GM13976 (cell line): Measurements from ENCODE around the gene U2AF2.
A peak's percentile ranks its signal among the peaks of the same experiment; 100 is the strongest.

Experiments
- DNase-seq: peaks from one replicate; pipeline ENCODE4 v3.0.0; 2012; ENCODE audit warnings: low spot score
- in situ Hi-C: fragments of 300-500 bp; cut with MboI; formaldehyde crosslinking; loops from one replicate; pipeline ENCODE4 v1.12.0; 2022; ENCODE audit warnings: low sequenced_read_pairs, mixed read lengths, inconsistent platforms; ENCODE audit not compliant: unreplicated experiment
- TF ChIP-seq, protein P1 (sequence below): IDR thresholded peaks from 2 replicates; pipeline ENCODE4 v1.5.1; 2012; ENCODE audit warnings: borderline replicate concordance, mild to moderate bottlenecking; ENCODE audit not compliant: insufficient read depth; ENCODE audit errors: extremely low read depth, missing control alignments, control extremely low read depth

Gene U2AF2

GRCh38 chr19:55621673-55622231, 33.1 kb upstream of the U2AF2 start:
- TF ChIP-seq, protein P1, sequence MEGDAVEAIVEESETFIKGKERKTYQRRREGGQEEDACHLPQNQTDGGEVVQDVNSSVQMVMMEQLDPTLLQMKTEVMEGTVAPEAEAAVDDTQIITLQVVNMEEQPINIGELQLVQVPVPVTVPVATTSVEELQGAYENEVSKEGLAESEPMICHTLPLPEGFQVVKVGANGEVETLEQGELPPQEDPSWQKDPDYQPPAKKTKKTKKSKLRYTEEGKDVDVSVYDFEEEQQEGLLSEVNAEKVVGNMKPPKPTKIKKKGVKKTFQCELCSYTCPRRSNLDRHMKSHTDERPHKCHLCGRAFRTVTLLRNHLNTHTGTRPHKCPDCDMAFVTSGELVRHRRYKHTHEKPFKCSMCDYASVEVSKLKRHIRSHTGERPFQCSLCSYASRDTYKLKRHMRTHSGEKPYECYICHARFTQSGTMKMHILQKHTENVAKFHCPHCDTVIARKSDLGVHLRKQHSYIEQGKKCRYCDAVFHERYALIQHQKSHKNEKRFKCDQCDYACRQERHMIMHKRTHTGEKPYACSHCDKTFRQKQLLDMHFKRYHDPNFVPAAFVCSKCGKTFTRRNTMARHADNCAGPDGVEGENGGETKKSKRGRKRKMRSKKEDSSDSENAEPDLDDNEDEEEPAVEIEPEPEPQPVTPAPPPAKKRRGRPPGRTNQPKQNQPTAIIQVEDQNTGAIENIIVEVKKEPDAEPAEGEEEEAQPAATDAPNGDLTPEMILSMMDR: no peak
- no peak for DNase-seq
- in situ Hi-C loops: no loop called here

DNA sequence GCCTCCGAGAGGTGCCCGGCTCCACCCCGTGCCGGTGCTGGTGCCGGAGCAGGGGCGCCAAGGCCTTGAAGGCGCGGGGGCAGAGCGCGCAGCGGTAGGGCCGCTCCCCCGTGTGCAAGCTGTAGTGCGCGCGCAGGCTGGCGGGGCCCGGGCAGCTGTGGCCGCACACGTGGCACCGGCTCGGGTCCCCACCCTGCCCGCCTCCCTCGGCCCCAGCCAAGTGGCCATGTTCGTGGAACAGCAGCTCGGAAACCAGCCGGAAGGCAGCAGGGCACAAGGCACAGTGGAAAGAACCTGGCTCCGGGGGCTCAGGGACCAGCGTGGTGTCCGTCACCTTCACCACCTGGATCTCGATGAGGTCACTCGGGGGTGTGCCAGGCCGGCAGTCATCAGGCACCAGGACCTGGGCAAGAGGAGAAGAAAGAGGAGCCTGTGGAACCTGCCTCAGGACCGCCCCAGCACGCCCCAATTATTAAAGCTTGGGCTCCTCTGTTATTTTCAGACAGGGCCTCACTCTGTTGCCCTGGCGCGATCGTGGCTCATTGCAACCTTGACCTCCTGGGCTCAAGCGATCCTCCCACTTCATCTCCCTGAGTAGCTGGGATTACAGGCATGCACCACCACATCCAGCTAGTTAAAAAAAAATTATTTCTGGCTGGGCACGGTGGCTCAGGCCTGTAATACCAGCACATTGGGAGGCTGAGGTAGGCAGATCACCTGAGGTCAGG, 32.4 kb upstream of the U2AF2 start:
- DNase-seq: no peak
- TF ChIP-seq, protein P1: no peak
- in situ Hi-C loops: no loop called here

DNA sequence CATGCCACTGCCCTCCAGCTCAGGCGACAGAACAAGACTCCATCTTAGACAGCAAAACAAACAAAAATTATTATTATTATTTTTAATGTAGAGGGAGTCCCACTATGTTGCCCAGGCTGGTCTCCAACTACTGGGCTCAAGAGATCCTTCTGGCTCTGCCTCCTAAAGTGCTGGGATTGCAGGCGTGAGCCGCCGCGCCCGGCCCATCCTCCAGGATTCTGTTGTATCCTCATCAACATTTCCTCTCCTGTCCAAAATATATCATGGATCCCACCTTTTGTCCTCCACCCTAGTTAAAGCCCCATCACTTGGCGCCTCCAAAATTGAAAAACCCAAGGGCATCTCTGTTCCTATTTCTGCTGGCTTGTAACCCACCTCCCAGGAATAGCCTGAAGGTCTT, 31.7 kb upstream of the U2AF2 start:
- TF ChIP-seq, protein P1: no peak
- in situ Hi-C loops: no loop called here
- DNase-seq: no peak

DNA sequence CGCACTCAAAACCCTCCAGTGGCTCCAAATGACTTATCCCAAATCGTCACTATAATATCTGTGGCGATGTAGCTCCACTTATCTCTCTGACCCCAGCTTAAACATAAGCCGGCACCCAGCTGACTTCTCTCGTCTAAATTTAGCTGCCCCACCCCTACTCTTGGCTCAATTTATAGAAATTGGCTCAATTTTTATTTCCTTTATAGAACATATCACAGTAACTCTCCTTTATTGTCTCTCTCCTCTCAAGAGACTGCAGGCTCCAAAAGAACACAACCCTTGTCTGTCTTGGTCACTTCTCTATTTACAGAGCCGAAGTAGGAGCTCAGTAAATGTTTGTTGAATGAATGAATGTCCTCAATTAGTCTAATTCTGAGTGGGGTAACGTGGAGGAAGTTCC, 31.3 kb upstream of the U2AF2 start:
- in situ Hi-C loops: no loop called here
- no peak for DNase-seq
- TF ChIP-seq, protein P1: no peak

- in situ Hi-C loops: loop anchor here (5.0 kb wide), 1 partner anchor 107 kb away; no protein-coding TSS in a partner anchor
- DNase-seq: peak; percentile 95
- TF ChIP-seq, protein P1: no peak
Measured at GRCh38 chr19:55624109-55625003, 30.5 kb upstream of the U2AF2 start, which contains the start of gene ZNF784. ZNF784 (minus strand) TSS chr19:55624566; CDS start chr19:55624561, 5 bp downstream.

GRCh38 chr19:55625004-55625326, 29.9 kb upstream of the U2AF2 start:
- TF ChIP-seq, protein P1: no peak
- DNase-seq: no peak
- in situ Hi-C loops: loop anchor here (5.0 kb wide), 1 partner anchor 108 kb away; no protein-coding TSS in a partner anchor
